ENCODE measurements around the gene IL31RA.

Gene IL31RA

GRCh38 chr5:55860288-55860687 is 9.1 kb downstream of the IL31RA start:
- DNase-seq (ENCODE audit: low spot score), result no peak

GRCh38 chr5:55860709-55861108 is 9.6 kb downstream of the IL31RA start:
- no peak for DNase-seq (ENCODE audit: low spot score)

- no peak for DNase-seq (ENCODE audit: low spot score)
Observed at GRCh38 chr5:55864606-55865541, 13.7 kb downstream of the IL31RA start.

GRCh38 chr5:55865831-55866230 is 14.7 kb downstream of the IL31RA start:
- peak; percentile 40 for DNase-seq (ENCODE audit: low spot score)

GRCh38 chr5:55866485-55866884 is 15.3 kb downstream of the IL31RA start:
- no peak for DNase-seq (ENCODE audit: low spot score)

- no peak for DNase-seq (ENCODE audit: low spot score)
Observed at GRCh38 chr5:55866934-55867333, 15.8 kb downstream of the IL31RA start.

- DNase-seq (ENCODE audit: low spot score), result peak; percentile 86
Observed at GRCh38 chr5:55868846-55869245, 17.7 kb downstream of the IL31RA start.

GRCh38 chr5:55869847-55870246 is 18.7 kb downstream of the IL31RA start:
- DNase-seq (ENCODE audit: low spot score), result no peak

GRCh38 chr5:55873234-55873633 is 22.1 kb downstream of the IL31RA start:
- no peak for DNase-seq (ENCODE audit: low spot score)

- DNase-seq (ENCODE audit: low spot score), result no peak
Observed at GRCh38 chr5:55877655-55878054, 26.5 kb downstream of the IL31RA start.

GRCh38 chr5:55880453-55880852 is 29.3 kb downstream of the IL31RA start:
- no peak for DNase-seq (ENCODE audit: low spot score)

GRCh38 chr5:55885359-55885758 is 34.2 kb downstream of the IL31RA start:
- no peak for DNase-seq (ENCODE audit: low spot score)

- no peak for DNase-seq (ENCODE audit: low spot score)
Observed at GRCh38 chr5:55888205-55888604, 37.0 kb downstream of the IL31RA start.

GRCh38 chr5:55892479-55892878 is 41.3 kb downstream of the IL31RA start:
- no peak for DNase-seq (ENCODE audit: low spot score)

- DNase-seq (ENCODE audit: low spot score), result no peak
Observed at GRCh38 chr5:55894135-55894534, 43.0 kb downstream of the IL31RA start.

GRCh38 chr5:55895346-55895745 is 44.2 kb downstream of the IL31RA start:
- DNase-seq (ENCODE audit: low spot score), result no peak

GRCh38 chr5:55896238-55896637 is 45.1 kb downstream of the IL31RA start:
- DNase-seq (ENCODE audit: low spot score), result no peak

- no peak for DNase-seq (ENCODE audit: low spot score)
Observed at GRCh38 chr5:55896663-55897062, 45.5 kb downstream of the IL31RA start.

GRCh38 chr5:55897206-55897894 is 46.2 kb downstream of the IL31RA start:
- no peak for DNase-seq (ENCODE audit: low spot score)

GRCh38 chr5:55897905-55898304 is 46.7 kb downstream of the IL31RA start:
- DNase-seq (ENCODE audit: low spot score), result peak; percentile 95

- DNase-seq (ENCODE audit: low spot score), result peak; percentile 50
Observed at GRCh38 chr5:55899344-55899743, 48.2 kb downstream of the IL31RA start.

GRCh38 chr5:55900068-55900467 is 48.9 kb downstream of the IL31RA start:
- DNase-seq (ENCODE audit: low spot score), result no peak

- DNase-seq (ENCODE audit: low spot score), result no peak
Observed at GRCh38 chr5:55900776-55901175, 49.6 kb downstream of the IL31RA start.

Measured in AG20443 (cell line).